Body of pancreas (tissue), 4 donors: Measurements from ENCODE around the gene PTPRN2. TPM values are rescaled to one million over a fixed set of nuclear protein-coding genes. Genes with fewer than 3 reads are reported as not detected.
"Not testable (repeated sequence)": the region's sequence is repeated elsewhere in the genome, so short reads cannot be mapped to it uniquely, and the experiment has no call there.

ENCODE experiments used
- ATAC-seq: fragments of 150-250 bp; one replicate; pipeline ENCODE4 v1.9.1; 2016
- DNase-seq, 4 donors: peaks; one replicate each; pipeline ENCODE4 v3.0.0-alpha.2; 2019
- H3K27ac ChIP-seq, 4 donors: fragments of 200-600 bp; sonication (generic); 1 replicate in 3 of 4; 2 replicates in 1 of 4; pipeline versions ENCODE4 v1.5.1 to v1.6.1; 2016 to 2019; ENCODE audit warnings: mild to moderate bottlenecking in 1 of 4, mixed read lengths in 1 of 4, moderate library complexity in 1 of 4
- H3K27me3 ChIP-seq, 2 donors: fragments of 200-600 bp; sonication (generic); one replicate each; pipeline ENCODE4 v1.6.0; 2016; ENCODE audit warnings: mild to moderate bottlenecking in 1 of 2
- H3K36me3 ChIP-seq, 2 donors: fragments of 200-600 bp; sonication (generic); replicated peaks in 1 of 2; 2 replicates each; pipeline ENCODE4 v1.5.1; 2016; ENCODE audit warnings: low read depth in 2 of 2; ENCODE audit not compliant: insufficient read depth in 1 of 2
- H3K4me1 ChIP-seq: fragments of 200-600 bp; sonication (generic); one replicate; pipeline ENCODE4 v1.6.0; 2016
- H3K4me3 ChIP-seq, 2 donors: fragments of 200-600 bp; sonication (generic); 1 replicate in 1 of 2; 2 replicates in 1 of 2; pipeline ENCODE4 v1.5.1; 2016 to 2019
- H3K9me3 ChIP-seq, 3 donors: fragments of 200-600 bp; sonication (generic); 1 replicate in 2 of 3; 2 replicates in 1 of 3; pipeline ENCODE4 v1.5.1; 2016
- POLR2A ChIP-seq, 3 donors: fragments of 450-650 bp; IDR thresholded peaks; one replicate each; pipeline ENCODE4 v1.6.1; 2016; ENCODE audit warnings: antibody characterized with exemption in 3 of 3, mild to moderate bottlenecking in 2 of 3
- WGBS, 2 donors: methylation state at CpG; one replicate each; pipeline ENCODE4 v1.1.5; 2017; 5-methylcytosine and 5-hydroxymethylcytosine counted together
- intact Hi-C: fragments of 100-400 bp; cut with DNase I; formaldehyde crosslinking; loops from one replicate; pipeline ENCODE4 v1.15.1; 2023
- total RNA-seq, 2 donors: library from RNA; depleted of rRNA; stranded (reverse); fragments of >200 nt; gene quantifications; one replicate each; pipeline ENCODE4 v1.1.0, GENCODE V29; 2016
- TF ChIP-seq, protein P1 (sequence below), 7 experiments: fragments of 450-650 bp in 4 of 7; fragments of 200-600 bp in 3 of 7; sonication (generic) in 3 of 7; IDR thresholded peaks; one replicate each; pipeline ENCODE4 v1.5.1; 2016 to 2019; ENCODE audit warnings: antibody characterized with exemption in 7 of 7

PTPRN2 gene
- total RNA-seq, 2 donors from 2014 or later = 31.6 to 76.1 TPM

DNA sequence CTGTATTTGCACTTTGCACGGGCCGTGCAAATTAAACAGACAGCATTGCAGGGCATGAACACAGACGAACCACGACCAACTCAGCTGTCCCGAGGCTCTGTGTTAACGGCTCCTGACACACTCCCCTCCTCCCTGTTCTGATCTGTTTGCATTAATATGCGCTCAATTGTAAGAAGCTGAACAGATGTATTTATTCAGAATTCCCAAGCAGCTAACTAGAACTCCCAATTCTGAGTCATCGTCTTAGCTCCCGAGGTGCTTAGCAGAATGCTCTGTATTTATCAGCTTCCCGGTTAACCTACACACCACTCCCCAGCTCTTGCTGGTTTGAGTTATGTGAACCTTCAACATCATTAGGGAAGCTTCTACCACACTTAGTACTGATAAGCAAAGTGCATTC, 286.4 kb downstream of the PTPRN2 start:
- ATAC-seq (no peak), DNase-seq (no peak)
- Histone ChIP-seq H3K4me1 (no peaks in the 10 kb centered on the region), H3K27me3 (no peaks in the 10 kb centered on the region), H3K4me3 (no peak overlapping the region), H3K36me3 (no peaks in the 10 kb centered on the region), H3K9me3 (no peaks in the 10 kb centered on the region), H3K27ac (no peak overlapping the region)
- TF ChIP-seq, protein P1, sequence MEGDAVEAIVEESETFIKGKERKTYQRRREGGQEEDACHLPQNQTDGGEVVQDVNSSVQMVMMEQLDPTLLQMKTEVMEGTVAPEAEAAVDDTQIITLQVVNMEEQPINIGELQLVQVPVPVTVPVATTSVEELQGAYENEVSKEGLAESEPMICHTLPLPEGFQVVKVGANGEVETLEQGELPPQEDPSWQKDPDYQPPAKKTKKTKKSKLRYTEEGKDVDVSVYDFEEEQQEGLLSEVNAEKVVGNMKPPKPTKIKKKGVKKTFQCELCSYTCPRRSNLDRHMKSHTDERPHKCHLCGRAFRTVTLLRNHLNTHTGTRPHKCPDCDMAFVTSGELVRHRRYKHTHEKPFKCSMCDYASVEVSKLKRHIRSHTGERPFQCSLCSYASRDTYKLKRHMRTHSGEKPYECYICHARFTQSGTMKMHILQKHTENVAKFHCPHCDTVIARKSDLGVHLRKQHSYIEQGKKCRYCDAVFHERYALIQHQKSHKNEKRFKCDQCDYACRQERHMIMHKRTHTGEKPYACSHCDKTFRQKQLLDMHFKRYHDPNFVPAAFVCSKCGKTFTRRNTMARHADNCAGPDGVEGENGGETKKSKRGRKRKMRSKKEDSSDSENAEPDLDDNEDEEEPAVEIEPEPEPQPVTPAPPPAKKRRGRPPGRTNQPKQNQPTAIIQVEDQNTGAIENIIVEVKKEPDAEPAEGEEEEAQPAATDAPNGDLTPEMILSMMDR (IDR thresholded peaks at IDR 0.05) = no peak
- no peak for TF ChIP-seq POLR2A (IDR thresholded peaks at IDR 0.05)
- intact Hi-C loops = no loop called here
- WGBS, 2 donors = 71 to 86% methylated on average over 10 of the region's 10 CpGs

DNA sequence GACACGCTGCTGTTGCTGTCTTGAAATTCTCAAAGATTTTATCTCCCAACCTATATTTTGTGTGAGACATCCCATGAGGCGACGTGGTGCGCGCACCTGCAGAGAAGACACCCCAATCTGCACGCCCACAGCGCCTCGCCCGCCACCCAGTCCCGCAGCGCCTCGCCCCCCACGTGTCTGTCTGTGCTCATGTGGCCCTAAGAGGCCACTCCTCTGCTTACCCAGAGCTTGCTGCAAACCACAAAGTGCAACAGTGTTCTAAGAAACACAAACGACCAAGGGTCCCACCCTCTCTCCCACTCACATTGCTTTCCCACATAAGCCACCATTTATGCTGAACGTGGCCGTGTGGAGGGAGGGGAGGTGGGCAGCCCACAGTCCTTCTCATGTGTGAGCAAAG, 287.2 kb downstream of the PTPRN2 start:
- 90 to 91% methylated on average over 16 of the region's 16 CpGs for WGBS, 2 donors
- no peak for DNase-seq
- no peaks in the 10 kb centered on the region for H3K27me3 ChIP-seq
- no peaks in the 10 kb centered on the region for H3K36me3 ChIP-seq
- H3K27ac ChIP-seq = no peak overlapping the region
- H3K9me3 ChIP-seq = no peaks in the 10 kb centered on the region
- ATAC-seq = no peak
- H3K4me3 ChIP-seq = no peak overlapping the region
- TF ChIP-seq POLR2A (IDR thresholded peaks at IDR 0.05) = no peak
- TF ChIP-seq, protein P1 (IDR thresholded peaks at IDR 0.05) = no peak
- no peaks in the 10 kb centered on the region for H3K4me1 ChIP-seq
- intact Hi-C loops = no loop called here

DNA sequence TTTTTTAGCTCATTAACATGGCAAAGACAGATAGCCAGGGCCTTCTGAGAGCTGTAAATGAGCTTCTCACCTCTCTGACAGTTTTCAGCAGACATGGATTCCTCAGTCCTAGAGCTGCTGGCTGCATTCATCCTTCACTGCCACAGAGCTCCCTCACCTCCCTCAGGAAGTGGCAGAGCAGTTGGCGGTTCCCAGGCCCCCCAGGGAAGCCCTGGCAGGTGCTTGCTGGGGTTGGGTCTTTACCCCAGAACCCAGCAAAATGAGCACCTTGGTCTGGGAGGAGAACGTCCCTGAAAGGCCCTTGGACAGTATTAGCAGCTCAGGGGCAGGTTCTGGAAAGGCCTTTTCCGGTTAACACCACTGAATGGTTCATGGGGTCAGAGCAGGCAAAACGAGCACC, 288.0 kb downstream of the PTPRN2 start:
- Histone ChIP-seq H3K27ac (no peak overlapping the region), H3K4me1 (no peaks in the 10 kb centered on the region), H3K4me3 (no peak overlapping the region), H3K27me3 (no peaks in the 10 kb centered on the region), H3K36me3 (no peaks in the 10 kb centered on the region), H3K9me3 (no peaks in the 10 kb centered on the region)
- intact Hi-C loops = no loop called here
- WGBS, 2 donors = 69 to 79% methylated on average over 2 to 4 of the region's 4 CpGs
- TF ChIP-seq, protein P1 (IDR thresholded peaks at IDR 0.05) = no peak
- no peak for TF ChIP-seq POLR2A (IDR thresholded peaks at IDR 0.05)
- no peak for ATAC-seq
- no peak for DNase-seq

DNA sequence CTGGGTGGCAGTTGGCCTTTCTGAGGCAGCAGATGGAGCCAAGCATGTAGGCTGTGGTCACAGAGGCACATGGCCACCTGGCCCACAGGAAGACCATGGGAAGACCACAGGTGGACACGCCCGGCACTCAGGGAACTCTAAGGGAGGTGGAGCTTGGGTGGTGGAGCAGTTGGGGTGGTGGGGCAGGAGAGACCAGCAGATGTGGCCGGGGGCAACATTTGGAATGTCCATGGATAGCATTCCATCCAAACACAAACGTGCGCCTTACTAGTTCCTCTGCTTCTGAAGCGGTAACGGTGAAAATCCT, 290.9 kb downstream of the PTPRN2 start:
- WGBS, 2 donors = 86 to 100% methylated on average over 5 to 7 of the region's 7 CpGs
- ATAC-seq = no peak
- no peak overlapping the region for H3K27ac ChIP-seq
- H3K36me3 ChIP-seq = no peaks in the 10 kb centered on the region
- TF ChIP-seq, protein P1 (IDR thresholded peaks at IDR 0.05) = no peak
- no peak for TF ChIP-seq POLR2A (IDR thresholded peaks at IDR 0.05)
- no peaks in the 10 kb centered on the region for H3K27me3 ChIP-seq
- DNase-seq = no peak
- no peaks in the 10 kb centered on the region for H3K4me1 ChIP-seq
- intact Hi-C loops = no loop called here
- H3K9me3 ChIP-seq = no peaks in the 10 kb centered on the region
- H3K4me3 ChIP-seq = no peak overlapping the region

DNA sequence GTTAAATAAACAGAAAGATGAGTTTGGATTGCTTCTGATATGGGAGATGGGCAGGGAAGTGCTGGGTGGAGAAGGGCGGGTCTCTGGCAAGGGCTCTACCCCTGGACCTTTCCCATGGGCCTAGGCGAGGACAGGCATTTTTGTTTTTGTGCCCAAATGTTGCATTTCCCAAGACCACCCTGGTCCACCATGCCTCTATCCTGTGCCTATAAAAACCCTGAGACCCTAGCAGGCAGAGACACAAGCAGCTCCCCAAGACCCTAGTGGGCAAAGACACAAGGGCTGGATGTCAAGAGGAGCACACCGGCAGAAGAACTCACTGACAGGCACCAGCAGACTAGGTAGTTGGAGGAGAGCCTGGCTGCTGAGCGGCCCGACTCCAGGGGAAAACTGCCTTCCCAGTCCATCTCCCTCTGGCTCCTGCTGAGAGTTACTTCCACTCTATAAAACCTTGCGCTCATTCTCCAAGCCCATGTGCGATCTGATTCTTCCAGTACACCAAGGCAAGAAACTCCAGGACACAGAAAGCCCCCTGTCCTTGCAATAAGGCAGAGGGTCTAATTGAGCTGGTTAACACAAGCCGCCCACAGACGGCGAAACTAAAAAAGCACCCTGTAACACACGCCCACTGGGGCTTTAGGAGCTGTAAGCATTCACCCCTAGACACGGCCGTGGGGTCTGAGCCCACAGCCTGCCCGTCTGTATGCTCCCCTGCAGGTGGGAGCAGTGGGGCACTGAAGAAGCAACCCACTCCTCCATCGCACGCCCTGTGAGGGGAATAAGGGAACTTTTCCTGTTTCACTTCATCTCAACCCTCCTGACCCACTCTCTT, 291.4 kb downstream of the PTPRN2 start:
- 88 to 96% methylated on average over 16 of the region's 16 CpGs for WGBS, 2 donors
- TF ChIP-seq, protein P1 (IDR thresholded peaks at IDR 0.05) = no peak
- no peak for TF ChIP-seq POLR2A (IDR thresholded peaks at IDR 0.05)
- Histone ChIP-seq H3K9me3 (no peaks in the 10 kb centered on the region), H3K27me3 (no peaks in the 10 kb centered on the region), H3K4me1 (no peaks in the 10 kb centered on the region), H3K4me3 (no peak overlapping the region), H3K36me3 (no peaks in the 10 kb centered on the region), H3K27ac (no peak overlapping the region)
- ATAC-seq (no peak), DNase-seq (no peak)
- intact Hi-C loops = no loop called here

DNA sequence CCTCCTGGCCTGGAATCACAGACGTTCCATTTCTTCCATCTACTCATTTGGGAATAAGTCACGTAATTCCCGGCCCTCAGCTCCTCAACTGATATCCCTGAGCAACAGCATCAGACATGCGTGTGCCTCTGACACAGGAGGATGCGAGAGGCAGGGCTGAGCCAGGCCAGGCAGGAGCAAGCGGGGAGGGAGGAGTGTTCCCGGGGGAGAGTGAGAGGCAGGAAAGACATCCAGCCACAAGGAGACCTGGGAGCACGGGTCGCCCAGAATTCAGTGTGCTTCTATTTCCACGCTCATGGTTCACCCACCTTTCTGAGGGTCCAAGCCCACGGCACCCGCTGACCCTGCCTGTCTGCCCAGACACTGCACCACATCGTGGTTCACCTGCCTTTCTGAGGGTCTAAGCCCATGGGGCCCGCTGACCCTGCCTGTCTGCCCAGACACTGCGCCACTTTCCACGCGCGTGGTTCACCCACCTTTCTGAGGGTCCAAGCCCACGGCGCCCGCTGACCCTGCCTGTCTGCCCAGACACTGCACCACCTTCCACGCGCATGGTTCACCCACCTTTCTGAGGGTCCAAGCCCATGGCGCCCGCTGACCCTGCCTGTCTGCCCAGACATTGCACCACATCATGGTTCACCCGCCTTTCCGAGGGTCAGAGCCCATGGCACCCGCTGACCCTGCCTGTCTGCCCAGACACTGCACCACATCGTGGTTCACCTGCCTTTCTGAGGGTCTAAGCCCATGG, 293.0 kb downstream of the PTPRN2 start:
- H3K9me3 ChIP-seq, H3K27me3 ChIP-seq, H3K36me3 ChIP-seq, ATAC-seq, H3K27ac ChIP-seq, H3K4me1 ChIP-seq, intact Hi-C loops, H3K4me3 ChIP-seq, DNase-seq: not testable (repeated sequence)
- WGBS, 2 donors = 91 to 95% methylated on average over 21 to 29 of the region's 29 CpGs
